HG03196 (cell line): Measurements from ENCODE around the gene RHOD.

Experiments used
- ATAC-seq: cut with Tn5 transposase; IDR thresholded peaks from one replicate; pipeline ENCODE4 v1.9.1; 2021; ENCODE audit not compliant: unreplicated experiment

RHOD gene

DNA sequence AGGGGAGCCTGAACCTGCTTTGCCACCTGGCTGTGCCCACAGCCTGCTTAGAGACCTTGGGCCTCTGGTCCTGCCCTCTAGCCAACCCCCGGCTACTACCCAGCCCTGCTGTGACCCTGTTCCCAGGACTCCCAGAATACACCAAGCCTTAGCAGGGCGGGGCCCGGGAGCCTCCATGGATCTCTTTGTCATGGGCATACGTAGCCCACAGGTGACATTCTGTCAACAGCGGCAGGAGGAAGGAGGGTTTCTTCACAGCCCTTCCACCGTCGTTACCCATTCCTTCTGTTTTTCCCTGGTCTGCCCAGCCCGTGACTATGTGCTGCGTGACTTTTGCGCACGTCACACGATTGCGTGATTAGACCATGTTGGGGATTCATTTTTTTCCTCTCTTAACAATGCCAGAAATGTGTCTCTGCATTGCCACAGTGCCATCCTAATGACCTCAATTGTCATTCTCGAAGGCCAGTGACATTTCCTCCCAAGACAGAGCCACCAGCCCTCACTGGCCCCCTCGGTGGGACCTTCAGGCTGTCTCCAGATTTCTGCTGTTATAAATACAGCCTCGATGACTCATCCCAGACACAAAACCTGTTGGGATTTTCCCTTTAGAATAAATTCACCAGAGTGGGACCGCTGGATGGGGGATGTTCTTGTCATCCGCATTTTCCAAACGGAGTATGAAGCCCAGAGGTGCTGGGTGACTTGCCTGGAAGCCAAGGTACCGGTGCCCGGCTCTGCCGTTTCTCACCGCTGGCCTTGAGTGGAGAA, 24.7 kb upstream of the RHOD start:
- no peak for ATAC-seq

DNA sequence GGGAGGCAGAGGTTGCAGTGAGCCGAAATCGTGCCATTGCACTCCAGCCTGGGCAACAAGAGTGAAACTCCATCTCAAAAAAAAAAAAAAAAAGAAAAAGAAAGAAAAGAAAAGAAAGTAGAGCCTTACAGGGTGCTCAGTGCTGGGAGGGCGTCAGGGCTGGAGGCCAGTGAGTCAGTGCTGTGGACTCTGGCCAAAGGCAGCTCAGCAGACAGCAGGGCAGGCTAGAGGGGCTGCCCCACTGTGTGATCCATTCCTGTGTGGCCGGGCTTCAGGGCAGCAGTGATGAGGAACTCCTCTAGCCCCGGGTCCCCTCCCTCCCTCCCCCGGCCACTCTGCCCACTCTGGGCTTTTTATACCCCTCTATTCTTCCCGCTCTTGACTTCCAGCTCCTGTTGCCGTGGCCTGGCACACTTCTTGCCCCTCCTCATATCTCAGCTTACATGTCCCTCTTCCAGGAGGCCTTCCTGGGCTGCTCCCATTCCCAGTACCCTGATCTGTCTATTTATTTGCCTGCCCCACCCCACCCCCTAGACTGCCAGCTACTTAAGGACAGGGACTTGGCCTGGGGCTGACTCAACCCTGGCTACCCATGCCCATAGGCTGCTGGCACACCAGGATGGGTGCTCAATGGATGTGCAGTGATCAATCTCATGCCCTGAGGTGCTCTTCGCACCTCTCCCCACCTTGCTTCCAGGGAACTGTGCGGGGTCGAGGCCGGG, 23.7 kb upstream of the RHOD start:
- ATAC-seq = no peak

DNA sequence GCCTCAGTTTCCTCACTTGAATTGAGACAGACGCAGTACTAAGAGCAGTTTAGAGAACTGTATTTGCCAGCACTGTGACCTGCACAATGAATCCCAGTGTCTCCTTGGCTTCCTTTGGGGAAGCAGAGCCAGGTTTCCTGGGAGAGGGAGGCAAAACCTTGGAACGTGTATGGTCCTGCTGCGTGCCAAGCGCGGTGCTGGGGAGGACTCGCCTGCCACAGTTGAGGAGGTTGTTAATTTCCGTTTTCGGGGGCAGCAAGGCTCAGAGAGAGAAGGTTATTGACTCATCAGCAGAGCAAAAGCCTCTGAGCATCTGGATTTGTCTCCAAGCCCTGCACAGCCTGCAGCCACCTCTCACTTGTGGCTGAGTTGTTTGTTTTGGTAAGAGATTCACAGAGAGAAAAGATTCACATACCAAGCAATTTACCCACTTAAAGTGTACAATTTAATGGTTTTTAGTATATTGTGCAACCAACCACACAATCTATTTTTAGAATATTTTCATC, 22.9 kb upstream of the RHOD start:
- ATAC-seq = no peak

DNA sequence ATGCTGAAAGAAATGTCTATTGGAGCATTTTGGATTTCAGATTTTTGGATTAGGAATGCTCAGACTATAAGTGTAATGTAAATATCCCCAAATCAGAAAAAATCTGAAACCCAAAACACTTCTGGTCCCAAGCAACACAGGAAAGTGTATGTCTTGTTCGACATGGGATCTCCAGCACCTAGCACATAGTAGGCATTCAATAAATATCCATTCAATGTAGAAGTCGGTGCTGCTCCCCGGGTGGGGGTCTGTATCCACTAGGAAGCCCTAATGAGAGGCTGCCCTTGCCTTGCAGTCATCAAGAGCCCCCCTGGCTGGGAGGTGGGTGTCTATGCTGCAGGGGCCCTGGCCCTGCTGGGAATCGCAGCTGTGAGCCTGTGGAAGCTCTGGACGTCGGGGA, 22.3 kb upstream of the RHOD start:
- no peak for ATAC-seq

DNA sequence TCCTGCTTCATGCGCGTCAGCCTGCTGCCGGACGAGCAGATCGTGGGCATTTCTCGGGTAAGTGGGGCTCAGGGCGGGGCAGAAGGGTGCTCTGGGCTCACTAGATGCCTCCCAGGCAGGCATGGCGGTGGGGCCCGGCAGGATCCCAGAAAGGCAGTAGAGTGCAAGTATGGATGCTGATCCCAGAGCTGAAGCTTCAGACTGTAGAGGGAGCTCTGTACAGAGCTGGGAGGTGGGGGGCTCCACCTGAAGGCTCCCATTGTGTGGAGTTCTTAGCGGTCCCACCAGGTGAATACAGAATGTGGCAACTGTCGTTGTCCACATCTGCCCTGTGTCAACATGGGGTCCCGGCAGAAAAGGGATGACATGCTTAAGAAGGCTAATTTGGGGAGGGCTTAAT, 16.5 kb upstream of the RHOD start:
- no peak for ATAC-seq

DNA sequence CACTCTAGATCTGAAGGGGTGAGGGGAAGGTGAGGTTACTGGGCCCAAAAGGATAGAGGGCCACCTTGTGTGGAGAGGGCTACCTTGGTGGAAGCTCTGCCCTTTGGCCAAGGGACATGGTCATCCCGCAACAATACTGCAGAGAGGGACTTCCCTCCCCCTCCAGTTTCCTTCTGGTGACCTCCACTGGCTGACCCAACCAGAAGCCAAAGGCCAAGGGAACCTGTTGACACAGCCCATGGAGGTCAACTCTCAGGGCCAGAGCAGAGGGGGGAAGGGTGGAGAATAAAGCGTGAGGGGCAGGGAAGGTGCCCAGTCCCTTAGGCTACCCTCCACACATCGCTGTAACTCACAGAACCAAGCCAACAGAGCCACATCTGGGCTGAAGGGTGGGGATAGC, 15.0 kb upstream of the RHOD start:
- no peak for ATAC-seq

DNA sequence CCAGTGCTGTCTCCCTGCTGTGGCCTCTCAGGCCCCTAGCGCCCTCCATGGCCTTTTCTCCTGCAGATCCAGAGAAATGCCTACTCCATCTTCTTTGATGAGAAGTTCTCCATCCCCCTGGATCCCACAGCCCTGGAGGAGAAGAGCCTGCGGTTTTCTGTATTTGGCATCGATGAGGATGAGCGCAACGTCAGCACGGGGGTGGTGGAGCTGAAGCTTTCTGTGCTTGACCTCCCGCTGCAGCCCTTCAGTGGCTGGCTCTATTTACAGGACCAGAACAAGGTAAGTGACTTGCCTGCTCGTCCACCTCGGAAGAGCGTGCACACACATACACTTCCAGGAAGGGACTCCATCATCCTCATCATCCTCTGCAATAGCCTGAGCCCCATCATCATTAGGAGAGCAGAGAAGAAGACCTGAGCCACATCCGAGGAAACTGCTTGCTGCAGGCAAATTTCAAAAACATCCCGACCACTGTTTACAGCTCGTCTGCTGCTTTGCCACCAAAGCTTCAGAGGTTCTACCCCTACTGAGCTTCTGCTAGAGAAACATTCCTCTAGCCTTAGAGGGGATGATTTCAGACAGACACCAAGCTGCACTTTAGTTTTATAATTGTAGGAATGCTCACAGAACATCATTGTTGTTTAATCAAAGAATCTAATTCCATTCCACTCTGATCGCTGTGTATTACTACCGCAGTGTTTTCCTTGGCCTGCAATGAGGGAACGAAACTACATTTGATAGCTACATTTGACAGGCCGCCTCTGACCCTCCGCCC, 12.9 kb upstream of the RHOD start:
- no peak for ATAC-seq

DNA sequence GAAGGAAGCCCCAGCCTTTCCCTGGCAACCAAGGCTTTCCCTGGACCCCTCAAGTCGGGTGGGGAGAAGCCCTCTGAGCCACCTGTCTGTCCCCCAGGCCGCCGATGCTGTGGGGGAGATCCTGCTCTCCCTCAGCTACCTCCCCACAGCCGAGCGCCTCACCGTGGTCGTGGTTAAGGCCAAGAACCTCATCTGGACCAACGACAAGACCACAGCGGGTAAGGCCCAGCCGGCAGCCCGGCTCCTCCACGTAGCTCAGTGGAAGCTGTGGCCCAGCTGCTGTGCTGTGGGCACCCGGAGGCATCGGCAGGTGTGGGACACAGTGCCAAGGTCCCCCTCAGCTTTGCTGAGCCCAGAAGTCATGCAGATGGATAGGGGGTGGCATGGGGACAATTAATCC, 12.2 kb upstream of the RHOD start:
- no peak for ATAC-seq

DNA sequence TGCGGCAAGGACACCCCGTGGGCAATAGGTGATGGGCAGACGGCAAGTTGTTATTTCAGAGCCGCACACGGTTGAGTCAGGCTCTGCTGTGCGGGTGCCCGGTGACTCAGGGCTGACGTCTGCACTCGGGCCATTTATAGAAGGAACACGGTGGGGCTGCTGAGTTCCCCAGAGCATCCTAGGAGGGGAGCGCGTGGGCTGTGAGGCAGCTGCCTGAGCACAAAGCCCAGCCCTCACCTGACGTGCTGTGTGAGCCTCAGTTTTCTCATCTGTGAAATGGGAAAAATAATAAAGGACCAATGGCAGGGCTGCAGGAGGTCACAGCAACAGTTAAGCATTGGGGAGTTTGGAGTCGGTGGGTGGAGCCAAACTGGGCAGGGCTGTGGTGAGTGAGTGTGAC, 11.3 kb upstream of the RHOD start:
- no peak for ATAC-seq

DNA sequence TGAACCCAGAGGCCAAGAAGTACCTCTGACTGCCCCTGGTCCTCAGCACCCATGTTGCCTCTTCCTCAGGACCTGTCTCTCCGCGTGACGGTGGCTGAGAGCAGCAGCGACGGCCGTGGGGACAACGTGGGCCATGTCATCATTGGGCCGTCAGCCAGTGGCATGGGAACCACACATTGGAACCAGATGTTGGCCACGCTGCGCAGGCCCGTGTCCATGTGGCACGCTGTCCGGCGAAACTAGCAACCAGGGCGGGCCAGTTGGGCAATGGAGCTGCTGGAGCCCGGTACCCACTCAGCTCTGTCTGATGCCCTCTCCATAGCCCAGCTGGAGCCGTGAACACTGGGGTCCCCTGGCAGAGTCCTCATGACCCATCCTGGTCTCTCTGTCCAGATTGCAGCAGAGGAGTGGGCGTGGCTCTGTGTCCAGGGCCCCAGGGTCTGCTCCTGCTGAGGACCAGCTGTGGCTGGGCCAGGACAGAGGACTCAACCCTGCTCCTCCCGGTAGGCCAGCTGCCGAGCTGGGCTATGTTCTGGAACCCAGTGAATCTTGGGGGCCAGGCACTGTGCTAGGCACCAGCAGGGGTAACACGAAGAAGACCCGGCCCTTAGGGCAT, 8.0 kb upstream of the RHOD start:
- no peak for ATAC-seq

DNA sequence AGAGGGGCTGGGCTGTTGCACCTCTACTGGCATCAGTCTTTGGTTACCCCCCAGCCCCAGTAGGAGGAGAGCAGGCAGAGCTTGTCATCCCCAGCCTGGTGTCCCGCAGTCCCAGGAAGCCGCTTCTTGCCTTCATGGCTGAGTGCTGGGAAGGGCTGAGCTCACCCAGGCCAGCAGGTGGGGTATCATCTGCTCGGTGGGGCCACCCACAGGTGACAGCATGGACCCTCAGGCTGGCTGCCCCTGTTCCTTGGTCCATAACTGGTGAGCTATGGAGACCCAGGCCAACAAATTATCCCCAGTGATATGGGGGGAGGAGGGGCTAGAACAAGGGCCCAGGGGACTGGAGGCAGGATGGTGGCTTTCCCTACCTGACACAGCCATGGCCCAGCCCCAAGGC, 6.5 kb upstream of the RHOD start:
- ATAC-seq = no peak

DNA sequence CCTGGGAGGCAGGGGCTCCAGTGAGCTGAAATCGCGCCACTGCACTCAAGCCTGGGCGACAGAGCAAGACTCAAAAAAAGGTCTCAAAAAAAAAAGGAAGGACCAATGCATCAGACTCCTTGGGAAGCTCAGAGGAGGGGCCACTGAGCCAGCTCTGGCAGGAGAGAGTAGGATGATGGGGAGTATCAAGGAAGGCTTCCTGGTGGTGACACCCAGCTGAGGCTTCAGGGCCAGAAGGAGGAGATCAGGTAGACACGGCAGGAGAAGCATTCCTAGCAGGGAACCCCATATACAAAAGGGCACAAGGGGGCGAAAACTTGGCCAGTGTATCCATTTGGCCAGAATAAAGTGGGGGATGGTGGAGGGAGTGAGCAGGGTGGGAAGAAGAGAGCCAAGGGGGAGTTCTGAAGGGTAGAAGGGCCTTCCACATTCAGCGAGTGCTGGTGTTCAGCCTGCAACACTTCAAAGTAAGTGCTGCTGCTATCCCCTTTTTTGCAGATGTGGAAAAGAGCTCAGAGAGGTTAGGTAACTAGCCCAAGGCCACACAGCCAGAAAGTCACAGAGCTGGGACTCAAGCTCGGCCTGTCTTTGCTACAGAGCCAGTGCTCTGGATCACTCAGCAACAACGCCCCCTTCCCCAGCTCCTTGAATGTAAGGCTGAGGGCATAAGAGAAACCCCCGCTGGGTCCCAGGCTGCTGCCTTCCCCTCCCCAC, 5.3 kb upstream of the RHOD start:
- ATAC-seq = no peak

DNA sequence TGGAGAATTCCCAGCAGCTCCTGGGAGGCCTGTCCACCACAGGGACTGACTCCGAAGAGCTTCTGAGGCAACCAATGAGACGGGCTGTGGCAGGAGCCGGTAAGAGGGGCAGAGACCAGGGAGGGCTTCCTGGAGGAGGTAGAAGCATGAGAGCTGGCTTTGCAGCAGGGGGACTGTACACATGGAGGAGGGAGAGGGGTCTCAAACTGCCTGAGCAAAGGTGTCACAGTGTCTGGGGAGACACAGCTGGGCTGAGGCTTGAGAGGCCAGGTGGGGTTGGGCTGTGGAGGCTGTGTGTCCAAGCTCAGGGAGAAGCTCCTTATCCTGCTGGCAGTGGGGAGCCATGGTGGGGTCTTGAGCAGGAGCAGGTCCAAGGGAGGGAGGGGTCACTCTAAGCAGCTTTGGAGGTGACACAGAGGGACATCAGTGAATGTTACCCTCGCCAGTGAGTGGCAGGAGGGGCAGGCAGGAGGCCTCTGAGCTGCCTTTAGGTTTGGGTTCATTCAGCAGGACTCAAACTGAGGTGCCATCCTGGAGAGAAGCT, 4.6 kb upstream of the RHOD start:
- ATAC-seq = no peak

DNA sequence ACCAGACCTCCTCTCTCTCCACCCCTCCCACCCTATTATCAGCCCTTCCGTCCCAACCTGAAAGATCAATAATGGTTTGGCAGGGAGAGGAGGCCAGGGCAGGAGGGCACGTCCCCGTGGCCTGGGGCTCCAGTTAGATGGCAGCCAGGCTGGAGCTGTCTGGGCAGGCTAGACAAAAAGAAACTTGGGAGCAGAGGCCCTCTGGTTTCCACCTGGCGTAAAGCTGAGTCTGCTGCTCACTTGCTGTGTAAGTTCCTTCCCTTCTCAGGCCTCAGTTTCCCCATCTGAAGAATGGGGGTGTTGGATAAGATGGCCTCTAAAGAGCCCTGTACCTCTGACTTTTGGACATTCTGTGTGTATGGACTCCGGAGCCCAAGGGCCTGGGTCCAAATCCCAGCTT, 3.8 kb upstream of the RHOD start:
- no peak for ATAC-seq

DNA sequence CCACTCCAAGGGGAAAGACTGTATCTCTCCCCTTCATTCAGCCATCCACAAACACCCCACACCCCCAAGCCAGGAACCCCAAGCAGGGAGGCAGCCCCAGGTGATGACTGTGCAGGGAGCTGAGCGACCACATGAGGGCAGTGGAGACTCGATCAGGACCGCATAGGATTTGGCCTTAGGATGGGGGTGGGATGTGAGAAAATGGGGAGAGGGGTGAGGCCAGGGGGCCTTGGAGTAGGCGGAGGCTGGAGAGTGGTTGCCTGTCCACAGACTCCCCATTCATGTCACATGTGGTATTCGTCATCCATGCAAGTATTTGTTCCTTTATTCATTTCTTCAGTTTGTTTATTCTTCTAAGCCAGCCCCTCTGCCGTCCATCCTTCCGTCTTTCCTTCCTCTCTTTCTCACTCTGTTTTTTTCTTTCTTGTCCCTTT, 2.7 kb upstream of the RHOD start:
- no peak for ATAC-seq

DNA sequence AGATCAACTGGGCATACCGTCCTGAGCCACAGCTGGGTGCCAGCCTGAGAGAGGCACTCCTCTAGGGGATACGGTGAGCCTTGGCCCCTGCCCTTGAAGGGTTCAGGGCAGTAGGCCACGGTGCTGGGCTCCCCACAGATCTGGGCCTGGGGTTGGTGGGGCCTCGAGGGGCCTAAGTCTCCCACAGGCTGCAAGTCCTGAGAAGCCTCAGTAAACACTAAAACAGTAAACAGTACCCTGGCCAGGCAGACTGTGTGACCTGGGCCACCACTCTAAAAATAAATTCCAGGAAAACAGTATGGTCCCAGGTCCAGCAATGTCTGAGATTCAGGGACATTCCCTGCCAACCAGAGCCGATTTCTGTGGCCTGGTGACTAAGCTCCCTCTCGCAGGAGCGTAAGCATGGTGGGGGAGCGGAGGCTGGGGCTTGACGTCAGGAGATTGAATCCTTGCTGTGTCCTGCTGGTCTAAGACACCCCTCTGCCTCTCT, 2.3 kb upstream of the RHOD start:
- no peak for ATAC-seq

DNA sequence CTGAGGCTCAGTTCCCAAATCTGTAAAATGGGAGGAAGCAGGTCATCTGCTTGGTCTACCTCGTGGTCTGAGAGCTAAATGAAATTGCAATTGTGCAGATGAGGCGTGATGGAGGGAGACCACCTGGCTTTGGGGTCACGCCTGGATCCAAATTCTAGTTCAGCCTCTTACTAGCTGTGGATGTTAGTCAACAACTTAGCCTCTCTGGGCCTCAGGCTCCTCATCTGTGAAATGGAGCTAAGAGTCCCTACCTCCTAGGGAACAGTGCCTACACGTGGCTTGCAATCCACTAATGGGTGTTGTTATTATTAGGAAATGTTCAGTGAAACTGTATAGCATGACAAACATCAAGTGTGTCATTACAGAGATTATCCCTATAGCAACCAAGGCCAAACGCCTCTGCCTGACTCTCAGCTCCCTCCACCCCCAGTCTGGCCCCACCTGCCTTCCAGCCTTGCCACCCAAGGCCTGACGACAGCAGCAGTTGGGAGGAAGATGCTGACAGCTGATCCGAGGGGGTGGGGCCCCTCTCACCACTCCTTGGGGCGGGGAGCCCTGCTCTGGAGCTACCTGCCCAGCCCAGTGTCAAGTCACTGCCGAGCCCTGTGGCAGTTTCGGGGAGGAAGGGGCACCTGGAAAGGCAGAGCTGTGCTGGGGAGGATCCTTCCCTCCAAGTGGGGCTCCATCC, 1.7 kb upstream of the RHOD start:
- no peak for ATAC-seq

DNA sequence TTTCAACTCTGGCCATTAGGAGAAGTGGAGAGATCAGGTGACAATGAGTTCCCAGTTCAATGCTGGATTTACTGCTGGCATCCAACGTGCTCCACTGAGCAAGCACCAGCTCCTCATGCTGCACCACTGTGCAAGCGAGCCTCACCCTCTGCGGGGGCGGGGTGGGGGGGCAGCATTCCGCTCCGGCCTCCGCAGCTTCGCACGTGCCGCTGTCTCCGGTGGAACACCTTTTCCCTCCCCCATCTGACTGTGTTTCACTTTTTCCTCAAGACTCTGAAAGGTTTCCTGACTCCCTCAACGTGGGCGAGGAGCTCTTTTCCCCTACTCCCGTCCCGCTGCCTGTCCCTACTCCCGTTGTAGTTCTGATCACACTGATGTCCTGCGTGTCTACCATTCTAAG, 835 bp upstream of the RHOD start:
- no peak for ATAC-seq

DNA sequence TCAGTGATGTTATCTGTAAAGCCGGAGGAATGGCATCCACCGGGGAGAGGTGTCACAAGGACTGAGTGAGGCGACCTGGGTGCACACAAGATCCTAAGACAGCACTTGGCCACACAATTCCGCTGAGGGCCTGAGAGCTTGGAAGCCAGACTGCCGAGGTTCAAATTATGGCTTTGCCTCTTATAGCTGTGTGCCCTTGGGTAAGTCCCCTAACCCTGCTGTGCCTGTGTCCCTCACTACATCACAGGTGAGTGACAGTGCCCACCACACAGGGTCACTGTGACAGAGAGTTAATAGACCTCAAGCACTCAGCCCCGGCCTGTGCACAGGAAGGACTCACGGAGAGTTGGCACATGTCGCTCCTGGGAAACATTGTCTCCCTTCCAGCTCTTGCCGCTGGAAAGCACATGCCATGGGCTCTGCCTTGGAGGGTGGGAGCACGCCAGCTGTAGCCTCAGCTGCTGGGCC, 592 bp downstream of the RHOD start:
- no peak for ATAC-seq

DNA sequence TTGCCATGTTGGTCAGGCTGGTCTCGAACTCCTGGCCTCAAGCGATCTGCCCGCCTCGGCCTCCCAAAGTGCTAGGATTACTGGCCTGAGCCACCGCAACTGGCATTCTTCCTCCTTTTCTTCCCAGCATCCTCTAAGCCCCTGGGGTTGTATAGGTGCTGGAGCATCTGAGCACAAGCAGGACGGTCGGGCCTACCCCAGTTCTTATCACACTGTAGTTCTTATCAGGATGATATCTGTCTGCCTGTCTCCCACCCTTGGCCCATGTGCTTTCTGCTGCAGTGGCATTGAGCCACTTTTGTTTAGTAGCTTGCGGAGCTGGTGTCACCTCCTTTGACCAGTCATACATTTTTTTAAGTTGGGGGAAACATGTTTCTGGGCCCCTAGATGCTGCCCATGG, 1.9 kb downstream of the RHOD start:
- no peak for ATAC-seq
